NCI-H1436 treated with DMSO at 0.1 percent for 48 hours (cell line): Measurements from ENCODE around the gene SEMA4D.
"Not testable (repeated sequence)": the region's sequence is repeated elsewhere in the genome, so short reads cannot be mapped to it uniquely, and the experiment has no call there.

Source experiments
- DNase-seq: peaks from one replicate; lab custom pipeline; 2025; lab: John Stamatoyannopoulos, UW

SEMA4D gene

DNA sequence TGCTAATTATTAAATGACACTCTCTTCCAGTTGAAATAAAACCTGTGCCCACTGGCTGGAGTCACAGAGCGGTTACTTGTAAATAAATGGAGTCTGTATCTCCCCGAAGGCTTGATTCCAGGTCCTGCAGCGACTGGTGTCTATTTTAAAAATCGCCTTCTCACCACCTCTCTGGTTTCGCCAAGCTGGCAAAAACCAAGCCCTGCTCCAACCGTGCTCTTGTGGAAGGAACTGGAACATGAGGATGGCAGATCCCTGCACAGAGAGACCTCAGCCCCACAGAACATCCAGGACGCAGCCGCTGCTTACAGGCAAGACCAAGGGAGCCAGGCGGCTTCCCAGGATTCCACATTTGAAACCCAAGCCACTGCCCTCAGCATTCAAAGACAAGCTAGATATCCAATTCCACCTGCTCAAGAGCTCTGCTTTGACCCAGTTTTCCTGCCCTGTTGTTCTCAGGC lies 15.0 kb downstream of the SEMA4D start:
- DNase-seq: no peak

DNA sequence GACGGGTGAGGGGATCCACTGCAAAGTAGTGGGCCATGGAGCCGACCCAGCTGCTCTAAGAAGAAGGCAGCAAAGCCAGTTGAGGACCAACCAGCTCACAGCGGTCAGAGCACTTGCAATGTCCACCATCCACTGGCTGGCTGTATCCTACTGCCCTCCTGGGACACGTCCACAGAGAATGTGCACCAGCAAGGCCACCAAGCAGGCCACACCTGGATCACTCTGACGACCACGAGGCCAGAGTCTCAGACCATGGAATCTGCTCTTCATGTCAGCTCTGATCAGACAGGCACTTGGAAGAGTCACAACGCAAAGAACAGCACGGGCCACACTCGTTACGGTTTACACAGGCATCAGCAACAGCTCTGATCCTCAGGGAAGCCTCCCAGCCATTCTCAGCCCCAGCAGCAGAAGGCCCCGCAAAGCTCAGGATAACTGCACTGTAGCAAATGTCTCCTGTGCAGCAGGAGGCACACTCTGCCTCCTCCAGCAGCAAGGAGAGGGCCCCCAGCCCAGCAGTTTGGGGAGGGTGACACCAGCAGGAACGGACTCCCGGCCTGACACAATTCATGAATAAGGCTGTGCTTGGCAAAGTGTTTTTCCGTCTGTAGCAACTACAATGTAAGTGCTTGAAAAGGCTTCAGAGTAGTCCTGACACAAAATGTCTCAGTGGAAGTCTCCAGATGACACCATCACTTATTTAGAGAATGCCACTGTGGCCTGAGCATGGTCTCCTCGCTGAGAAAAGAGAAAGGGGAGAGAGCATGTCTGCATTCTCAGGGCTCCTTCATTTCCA lies 15.7 kb downstream of the SEMA4D start:
- no peak for DNase-seq

- DNase-seq: no peak
Measured at GRCh38 chr9:89481538-89481915, 16.4 kb downstream of the SEMA4D start.

DNA sequence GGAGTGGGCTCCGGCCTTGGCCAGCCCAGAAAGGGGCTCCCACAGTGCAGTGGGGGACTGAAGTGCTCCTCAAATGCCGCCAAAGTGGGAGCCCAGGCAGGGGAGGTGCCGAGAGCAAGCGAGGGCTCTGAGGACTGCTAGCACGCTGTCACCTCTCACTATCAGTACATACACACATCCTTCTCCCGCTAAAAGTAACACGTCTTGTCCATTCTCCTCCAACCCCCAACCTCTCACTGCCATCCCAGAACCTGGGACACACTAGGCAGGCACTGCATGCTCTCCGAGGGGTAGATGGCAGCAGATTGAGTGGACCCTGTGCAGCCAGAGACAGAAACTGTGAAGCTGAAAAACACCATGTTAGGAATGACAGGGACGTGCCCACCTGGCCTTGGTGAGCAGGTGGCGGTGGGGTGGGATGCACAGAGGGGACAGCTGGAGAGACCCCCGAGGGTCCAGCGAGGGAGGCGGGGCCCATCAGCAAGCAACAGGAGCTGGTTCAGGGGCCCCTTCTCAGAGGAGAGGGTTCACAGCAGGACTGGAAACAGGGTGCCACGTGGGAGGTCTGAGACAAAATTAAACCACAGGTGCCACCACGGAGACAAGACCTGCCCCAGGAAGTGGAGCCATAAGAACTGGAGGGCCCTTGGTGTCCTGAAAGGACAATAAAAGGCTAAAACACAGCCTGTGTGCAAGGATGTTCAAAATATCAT lies 16.9 kb downstream of the SEMA4D start:
- no peak for DNase-seq

DNA sequence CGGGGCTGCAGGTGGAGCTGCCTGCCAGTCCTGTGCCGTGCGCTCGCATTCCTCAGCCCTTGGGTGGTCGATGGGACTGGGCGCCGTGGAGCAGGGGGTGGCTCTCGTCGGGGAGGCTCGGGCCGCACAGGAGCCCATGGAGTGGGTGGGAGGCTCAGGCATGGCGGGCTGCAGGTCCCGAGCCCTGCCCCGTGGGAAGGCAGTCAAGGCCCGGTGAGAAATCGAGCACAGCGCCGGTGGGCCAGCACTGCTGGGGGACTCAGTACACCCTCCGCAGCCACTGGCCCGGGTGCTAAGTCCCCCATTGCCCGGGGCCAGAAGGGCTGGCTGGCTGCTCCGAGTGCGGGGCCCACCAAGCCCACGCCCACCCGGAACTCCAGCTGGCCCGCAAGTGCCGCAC lies 17.5 kb downstream of the SEMA4D start:
- DNase-seq: not testable (repeated sequence)

GRCh38 chr9:89479669-89480011 lies 18.3 kb downstream of the SEMA4D start:
- DNase-seq: not testable (repeated sequence)

- DNase-seq: no peak
Measured at GRCh38 chr9:89478821-89479668, 18.9 kb downstream of the SEMA4D start.

DNA sequence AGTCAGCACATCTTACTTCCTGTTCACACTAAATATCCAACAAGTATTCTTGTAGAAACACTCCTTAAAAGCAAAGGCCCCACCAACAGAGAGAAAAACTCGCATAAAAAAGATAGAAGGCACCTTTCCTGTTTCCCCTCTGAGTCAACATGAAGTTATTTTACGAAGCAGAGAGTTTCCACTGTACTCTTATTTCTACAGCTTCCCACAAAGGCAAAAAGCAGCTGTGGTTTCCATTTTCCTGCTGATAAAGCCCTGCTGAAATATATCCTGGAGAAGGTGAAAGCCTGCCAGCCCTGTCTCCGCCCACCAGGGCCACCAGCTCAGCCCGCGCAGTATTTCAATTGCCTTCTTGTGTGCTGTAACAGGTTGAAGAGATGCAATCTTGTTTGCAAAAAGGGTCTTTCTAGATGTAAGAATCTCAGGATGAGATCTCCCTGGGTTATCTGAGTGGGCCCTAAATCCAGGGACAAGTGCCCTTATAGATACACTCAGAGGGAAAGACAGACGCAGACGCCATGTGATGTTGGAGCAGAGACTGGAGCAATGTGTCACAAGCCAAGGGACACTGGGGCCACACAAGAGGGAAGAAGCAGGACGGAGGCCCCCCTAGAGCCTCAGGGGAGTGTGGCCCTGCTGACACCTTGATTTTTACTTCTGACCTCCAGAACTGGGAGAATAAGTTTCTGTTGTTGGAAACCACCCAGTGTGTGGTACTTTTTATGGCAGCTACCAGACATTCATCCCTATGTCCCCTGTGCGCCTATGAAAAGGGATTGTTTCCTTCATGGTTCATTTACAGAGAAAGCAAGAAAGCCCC lies 19.9 kb downstream of the SEMA4D start:
- DNase-seq: no peak

- DNase-seq: no peak
Measured at GRCh38 chr9:89477384-89477783, 20.5 kb downstream of the SEMA4D start.

DNA sequence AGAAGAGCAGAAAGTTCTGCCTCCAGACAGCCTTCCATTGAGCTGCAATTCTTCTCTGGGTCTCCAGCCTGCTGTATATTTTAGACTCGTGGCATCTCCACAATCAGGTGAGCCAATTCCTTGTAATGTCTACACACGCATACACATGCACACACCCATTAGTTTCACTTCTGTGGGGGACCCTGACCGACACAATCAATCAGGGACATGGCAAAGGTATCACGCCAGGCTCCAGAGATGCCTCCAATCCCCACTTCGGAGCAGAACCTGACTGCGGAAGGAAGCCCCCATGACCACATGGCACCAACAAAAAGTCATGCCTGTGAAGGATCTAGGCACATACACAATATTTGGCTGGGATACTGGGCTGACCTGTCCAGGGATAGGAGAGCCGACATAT lies 21.4 kb downstream of the SEMA4D start:
- no peak for DNase-seq

- no peak for DNase-seq
Measured at GRCh38 chr9:89475891-89476440, 21.9 kb downstream of the SEMA4D start.

- DNase-seq: no peak
Measured at GRCh38 chr9:89474939-89475338, 23.0 kb downstream of the SEMA4D start.

DNA sequence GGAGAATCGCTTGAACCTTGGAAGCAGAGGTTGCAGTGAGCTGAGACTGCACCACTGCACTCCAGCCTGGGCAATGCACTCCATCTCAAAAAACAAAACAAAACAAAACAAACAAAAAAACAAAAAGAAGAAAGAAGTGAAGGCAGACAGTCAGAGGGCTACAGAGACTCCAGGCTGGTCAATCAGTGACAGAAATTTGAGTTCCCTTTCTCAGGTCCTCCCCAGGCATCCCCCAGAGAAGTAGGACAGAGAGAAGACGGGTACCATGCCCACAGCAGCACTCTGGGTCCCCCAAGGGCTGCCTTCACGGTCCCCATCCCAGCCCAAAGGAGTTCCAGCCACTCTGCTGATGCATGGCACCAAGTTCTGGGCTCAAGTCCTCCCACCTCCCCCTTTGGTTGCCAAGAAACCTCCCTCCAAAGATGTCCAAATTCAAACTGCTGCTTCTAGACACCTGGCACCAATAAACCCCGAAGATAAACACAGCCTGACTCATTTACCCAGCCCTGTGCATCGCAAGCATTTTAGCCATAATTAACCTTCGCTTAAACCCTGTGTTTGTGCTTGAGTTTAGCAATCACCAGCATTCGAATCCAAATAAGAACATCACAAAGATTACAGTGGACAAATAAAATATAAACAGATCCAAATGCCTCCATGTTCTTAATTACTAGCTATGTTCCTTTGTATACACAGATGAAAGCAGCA lies 24.0 kb downstream of the SEMA4D start:
- DNase-seq: no peak

DNA sequence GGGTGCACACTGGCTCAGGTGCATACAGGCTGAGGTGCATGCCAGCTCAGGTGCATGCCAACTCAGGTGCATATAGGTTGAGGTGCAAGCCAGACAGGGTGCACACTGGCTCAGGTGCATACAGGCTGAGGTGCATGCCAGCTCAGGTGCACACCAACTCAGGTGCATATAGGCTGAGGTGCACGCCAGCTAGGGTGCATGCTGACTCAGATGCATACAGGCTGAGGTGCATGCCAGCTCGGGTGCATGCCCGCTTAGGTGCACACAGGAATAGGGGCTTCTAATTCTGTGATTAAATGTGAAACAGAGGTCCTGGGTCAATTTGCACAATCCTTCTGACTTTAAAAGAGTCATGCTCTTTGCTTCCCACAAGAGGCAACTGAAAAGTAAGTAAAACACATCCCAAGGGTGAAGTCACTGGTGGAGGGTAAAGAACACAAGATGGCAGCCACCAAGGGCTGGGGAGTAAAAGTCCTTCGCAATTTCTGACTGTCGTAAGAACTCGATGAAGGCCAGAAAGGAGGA lies 26.1 kb downstream of the SEMA4D start:
- not testable (repeated sequence) for DNase-seq

DNA sequence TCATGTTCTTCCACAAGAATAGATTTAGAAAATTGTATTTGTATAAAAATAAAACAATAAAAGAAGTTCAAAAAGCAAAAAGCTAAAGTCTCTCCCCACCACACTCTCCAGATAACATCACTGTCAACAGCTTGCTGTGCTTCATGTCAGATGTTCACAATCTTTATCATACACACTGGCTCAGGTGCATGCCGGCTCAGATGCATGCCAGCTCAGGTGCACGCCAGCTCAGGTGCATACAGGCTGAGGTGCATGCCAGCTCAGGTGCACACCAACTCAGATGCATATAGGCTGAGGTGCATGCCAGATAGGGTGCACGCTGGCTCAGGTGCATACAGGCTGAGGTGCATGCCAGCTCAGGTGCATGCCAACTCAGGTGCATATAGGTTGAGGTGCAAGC lies 26.5 kb downstream of the SEMA4D start:
- DNase-seq: no peak

DNA sequence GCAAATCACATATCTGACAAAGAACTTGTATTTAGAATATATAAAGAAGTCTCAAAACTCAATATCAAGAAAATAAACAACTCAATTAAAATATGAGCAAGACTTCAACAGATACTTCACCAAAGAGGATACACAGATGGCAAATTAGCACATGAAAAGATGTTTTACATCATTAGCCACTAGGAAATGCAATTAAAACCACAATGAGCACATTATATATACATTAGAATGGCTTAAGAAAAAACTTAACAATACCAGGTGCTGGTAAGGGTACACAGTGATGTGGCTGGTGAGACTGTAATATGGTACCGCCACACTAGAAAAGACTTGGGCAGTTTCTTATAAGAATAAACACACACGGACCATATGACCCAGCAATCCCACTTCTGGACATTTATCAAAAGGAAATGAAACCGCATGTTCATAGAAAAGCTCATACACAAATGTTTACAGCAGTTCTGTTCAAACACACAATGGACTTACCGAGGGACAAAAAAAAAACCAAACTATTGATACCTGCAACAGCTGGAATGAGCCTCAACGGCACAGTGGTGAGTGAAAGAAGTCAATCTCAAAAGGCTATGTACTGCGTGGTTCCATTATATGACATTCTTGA lies 27.6 kb downstream of the SEMA4D start:
- DNase-seq: no peak

- no peak for DNase-seq
Measured at GRCh38 chr9:89469003-89469402, 28.9 kb downstream of the SEMA4D start.

GRCh38 chr9:89468281-89468960 lies 29.5 kb downstream of the SEMA4D start:
- no peak for DNase-seq

DNA sequence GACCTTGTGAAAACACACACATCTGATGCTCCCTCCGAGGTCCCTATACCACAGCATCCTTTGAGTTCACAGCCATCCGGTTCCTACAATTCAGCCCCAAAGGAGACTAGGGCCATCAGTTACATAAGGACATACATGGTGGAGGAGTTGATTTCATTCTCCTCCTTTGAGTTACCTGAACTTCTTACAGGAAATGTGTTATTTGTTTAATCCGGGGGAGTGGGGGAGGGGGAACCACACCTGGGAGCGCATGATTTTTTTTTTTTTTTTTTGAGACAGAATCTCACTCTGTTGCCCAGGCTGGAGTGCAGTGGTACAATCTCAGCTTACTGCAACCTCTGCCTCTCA lies 30.7 kb downstream of the SEMA4D start:
- DNase-seq: no peak
